HG03175 (cell line): Measurements from ENCODE around the gene GPR137B.
"Not testable (repeated sequence)": the region's sequence is repeated elsewhere in the genome, so short reads cannot be mapped to it uniquely, and the experiment has no call there.

ENCODE experiments used
- ATAC-seq: cut with Tn5 transposase; IDR thresholded peaks from one replicate; pipeline ENCODE4 v1.9.1; 2021; ENCODE audit warnings: mild to moderate bottlenecking, moderate library complexity; ENCODE audit not compliant: unreplicated experiment

GPR137B gene

DNA sequence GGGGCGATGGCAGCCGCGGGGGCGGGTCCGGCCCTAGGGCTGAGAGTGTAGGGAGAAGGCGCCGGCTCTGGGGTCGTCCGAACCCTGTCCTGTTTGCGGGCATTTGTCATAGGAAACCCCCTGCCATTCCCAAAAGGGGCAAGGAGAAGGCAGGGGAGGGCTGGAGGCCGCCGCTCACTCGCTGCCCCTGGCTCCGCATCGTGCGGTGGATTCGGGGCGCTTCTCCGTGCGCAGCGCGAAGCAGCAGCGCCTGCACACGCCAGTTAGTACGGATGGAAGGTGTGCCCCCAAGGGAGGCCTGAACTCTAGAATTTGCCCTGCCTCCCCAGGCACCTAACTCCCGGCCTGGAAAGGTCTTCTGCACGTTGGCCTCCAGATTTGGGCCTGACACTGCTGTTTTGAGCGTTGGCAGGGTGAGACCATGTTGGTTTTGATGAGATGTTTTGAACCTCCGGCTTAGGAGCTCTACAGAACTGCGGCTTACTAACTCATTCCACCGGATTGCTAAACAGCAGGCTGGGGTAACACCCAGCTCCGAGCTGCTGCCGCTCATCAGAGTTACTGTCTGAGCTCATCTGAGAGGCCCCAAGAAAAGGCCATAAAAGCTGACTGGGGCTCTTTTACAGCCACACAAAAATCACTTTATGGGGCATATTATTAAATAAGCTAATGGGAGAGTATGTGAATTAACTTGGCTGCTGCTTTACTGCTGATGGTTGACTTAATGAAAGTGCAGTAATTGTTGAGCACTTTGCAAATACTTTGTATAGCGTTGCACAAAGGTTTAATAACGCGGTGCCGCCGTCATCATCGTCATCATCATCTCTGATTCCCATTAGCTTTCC lies 987 bp downstream of the GPR137B start:
- peak; percentile 36 for ATAC-seq

DNA sequence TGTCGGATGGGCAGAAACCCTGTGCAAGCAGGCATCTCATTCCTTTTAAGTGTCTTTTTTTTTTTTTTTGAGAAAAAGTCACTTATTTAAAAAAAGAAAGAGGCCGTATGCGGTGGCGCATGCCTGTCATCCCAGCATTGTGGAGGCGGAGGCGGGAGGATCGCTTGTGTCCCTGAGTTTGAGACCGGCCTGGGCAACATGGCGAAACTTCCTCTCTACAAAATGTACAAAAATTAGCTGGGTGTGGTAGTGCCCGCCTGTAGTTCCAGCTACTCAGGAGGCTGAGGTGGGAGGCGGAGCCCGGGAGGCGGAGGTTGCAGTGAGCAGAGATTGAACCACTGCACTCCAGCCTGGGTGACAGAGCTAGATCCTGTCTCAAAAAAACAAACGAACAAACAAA lies 1.7 kb downstream of the GPR137B start:
- no peak for ATAC-seq

DNA sequence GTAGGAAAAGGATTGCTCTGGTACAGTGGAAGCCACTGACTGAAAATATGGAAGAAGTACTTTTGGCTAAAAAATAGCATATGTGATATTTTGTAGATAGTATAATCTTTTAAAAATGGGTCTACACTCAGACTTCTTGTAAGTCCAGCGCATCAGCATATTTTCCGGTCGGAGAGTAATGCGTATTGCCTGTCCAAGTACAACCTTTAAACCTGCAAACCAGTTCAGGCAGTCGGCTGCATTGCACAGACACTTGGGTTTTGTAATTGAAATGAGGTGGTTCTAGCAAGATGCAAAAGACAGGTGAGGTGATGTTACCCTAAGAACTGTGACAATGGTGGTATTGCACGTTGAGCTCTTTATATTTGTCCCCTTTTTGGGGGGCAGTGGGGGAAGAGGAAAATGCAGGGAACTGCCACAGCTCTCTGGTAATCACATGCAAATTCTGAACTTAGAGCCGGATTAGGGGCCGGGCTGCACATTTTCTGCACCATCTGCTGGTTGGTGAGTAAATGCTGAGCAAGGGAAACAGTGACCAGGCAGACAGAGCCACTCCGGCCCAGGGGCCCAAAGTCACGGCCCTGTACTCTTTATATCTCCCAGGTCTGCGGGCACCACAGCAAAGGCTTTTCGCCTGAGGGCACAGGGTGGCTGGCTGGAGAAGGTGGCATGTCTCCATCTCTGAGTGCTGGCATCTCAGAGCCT lies 2.3 kb downstream of the GPR137B start:
- peak; percentile 41 for ATAC-seq

DNA sequence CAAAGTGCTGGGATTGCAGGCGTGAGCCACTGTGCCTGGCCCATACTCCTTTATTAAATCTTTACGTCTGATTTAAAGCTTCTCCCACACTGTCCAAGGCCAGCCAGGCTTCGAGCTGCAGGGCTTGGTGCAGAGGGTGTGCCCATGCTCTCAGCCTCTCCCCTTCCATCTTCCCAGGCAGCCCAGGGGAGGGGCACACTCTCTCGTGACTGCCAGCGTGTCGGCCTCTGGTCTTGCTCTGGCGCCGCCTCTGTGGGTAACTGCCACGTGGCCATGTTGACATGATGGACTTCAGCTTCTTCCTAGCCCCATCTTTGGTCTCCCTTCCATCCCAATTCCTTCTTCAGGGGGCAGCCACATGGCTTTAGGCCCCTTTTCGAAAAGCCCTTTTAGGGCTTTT lies 4.7 kb downstream of the GPR137B start:
- ATAC-seq = no peak

DNA sequence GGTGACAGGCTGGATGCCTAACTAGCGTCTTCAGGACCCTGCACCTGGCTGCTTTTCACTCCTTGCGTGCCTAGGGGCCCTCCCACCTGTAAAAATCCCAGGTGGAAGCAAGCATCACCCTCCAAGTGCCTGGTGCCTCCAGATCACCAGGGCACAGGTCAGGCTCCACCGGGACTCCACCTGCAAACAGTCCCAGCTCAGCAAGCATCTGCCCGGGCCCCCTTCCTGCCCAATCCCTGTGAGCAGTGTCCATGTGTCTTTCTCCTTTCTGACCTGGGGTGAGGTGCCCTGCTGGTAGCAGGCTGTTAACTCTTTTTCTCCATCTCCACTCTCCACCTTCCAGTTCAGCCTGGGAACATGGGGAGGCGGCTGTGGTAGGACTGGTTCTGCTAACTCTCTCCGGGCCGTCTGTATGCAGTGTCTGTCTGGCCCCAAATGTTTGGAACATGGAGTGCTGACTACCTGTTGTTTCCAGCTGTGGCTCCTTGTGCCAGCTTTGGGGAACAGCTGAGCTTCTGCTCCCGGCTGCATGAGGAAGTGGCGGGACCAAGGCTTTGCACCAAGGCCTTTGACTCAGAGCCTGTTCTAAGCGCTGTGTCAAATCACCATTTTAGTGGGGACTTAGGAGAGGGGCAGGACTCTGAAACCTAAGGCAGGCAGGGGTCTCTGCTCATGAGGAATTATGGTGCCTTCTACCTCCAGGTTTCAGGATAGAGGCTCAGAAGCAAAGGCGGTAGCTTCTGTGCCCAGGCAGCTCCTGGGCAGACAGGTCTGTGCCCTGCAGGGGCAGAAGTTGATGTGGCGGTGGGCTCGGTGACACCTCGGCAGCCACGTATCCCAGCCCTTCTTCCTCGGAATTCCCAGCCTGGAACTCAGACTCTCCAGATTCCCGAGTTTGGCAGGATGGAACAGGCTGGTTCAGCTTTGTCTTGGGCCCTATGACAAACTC lies 5.5 kb downstream of the GPR137B start:
- no peak for ATAC-seq

DNA sequence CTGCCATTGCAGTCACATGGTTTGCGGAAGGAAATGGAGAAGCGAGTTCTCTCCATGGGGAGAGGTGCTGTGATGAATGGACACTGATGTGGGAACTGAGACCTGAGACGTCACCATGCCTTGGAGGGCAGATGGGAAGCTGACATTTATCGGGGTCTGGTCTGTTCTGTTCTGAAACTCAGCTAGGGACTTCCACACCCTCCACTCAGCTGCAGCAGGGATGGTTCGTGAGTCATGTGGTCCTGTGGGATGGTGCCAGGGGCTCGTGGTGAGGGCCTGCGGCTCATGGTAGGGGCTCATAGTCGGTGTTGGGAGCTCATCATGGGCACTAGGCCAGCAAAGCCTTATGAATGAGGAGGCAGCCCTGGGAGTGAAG lies 6.1 kb downstream of the GPR137B start:
- ATAC-seq = no peak

DNA sequence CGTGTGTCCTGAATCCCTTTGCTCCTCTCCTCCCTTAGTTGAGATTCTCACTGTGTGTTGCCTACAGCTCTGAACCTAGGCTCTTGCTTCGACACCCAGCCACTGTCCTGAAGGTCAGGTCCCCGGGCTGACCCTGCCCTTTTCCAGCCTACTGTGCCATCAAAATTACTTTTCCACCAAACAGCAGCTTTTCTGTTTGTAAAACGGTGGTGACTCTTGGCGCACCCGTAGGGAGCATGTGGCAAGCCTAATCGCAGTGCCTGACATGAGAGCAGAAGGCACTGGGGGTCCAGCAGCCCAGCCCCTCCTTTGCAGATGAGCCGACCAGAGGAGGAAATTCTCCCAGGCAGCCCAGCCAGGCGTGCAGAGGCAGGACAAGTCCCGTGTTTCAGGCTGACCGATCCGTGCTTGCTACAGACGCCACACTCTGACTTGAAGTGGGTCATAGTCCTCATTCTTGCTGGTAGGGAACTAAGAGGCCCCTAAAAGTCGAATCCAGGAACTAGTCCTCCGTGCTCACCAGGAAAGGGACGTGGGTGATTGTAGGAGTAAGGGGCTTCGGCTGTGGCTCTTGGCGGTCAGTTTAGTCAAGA lies 6.8 kb downstream of the GPR137B start:
- no peak for ATAC-seq

DNA sequence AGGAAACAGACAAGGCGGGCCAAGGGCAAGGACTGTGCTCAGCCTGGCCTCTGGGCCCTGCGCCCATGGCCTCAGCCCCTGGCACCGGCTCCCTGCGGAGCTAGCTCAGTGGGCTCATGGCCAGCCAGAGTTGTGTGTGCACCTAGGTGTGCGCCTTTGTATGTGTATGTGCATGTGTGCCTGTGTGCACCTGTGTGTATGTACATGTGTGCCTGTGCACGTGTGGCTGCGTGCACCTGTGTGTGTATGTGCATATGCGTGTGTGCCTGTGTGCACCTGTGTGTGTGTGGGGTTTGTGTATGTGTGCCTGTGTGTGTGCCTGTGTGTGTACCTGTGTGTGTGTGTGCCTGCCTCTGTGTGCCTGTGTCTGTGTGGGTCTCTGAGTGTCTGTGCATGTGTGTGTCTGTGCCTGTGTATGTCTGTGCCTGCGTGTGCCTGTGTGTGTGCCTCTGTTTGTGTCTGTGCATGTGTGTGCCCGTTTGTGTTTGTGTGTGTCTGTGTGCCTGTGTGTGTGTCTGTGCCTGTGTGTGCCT lies 7.4 kb downstream of the GPR137B start:
- no peak for ATAC-seq

DNA sequence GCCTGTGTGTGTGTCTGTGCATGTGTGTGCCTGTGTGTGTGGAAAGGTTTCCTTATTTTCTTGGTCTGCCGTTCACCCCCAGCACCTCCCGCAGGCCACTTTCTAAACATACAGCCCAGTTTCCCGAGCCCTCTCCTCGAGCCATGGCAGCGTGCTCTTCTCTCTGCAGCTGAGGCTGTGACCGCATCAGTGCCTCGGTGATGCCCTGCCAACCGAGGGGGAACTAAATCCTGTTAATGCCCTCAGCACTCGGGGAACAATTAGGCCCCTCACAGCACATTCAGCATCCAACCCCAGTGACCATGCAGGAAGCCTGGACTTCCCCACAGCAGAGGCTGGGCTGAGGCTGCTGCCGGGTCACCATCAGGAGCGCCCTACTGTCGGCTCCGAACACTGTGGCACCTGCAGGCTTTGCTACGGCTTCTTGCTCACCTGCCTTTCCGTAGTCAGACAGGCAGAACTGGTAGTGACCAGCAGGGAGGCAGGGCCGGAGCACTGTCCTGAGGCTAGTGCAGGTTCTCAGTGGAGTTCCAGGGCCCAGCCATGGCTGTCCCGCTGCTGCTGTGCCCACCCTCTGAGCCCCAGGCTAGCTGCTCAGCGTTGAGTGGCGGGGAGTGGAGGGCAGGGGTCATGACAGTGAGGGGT lies 8.1 kb downstream of the GPR137B start:
- ATAC-seq = no peak

DNA sequence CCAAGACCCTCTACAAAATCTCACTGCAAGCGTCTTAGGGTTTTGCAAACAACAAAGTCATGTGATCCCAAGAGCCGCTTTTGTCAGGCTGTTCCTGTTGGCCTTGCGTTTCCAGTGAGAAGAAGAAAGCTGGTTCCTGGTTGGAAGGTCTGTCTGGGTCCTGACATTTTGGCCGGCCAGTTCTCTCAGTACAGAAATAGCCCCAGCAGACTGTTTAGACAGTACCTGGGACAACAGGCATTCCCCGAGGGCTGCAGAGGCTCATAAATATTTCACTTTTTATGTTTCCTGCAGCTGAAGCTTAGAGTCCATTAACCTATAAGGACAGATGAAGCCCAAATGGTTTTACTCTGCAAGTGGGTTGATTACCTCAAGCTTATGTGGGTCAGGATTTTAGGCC lies 8.6 kb downstream of the GPR137B start:
- ATAC-seq = no peak

DNA sequence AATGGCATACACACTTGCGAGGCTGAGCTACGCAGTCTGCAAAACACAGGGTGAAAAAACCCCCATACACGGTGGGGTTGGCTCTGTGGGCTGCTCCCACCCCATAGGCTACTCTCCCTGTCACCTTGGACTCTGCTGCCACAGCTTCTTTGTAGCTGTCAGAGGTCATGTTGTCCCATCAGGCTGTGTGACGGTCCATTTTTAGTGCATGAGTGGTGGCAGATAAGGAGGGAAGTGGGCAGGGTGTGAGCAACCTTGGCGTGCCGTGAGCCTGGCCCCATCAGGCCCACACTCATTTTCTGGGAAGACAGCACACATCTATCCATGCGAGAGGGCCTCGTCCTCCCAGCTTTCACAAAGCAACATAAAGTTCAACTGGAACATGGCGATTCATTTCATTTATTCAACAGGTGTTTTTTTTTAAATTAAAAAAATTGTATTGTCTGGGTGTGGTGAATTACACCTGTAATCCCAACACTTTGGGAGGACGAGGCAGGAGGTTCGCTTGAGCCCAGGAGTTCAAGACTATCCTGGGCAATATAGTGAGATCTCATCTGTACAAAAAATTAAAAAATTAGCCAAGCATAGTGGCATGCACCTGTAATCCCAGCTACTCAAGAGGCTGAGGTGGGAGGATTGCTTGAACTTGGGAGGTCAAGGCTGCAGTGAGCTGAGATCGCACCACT lies 9.5 kb downstream of the GPR137B start:
- no peak for ATAC-seq

DNA sequence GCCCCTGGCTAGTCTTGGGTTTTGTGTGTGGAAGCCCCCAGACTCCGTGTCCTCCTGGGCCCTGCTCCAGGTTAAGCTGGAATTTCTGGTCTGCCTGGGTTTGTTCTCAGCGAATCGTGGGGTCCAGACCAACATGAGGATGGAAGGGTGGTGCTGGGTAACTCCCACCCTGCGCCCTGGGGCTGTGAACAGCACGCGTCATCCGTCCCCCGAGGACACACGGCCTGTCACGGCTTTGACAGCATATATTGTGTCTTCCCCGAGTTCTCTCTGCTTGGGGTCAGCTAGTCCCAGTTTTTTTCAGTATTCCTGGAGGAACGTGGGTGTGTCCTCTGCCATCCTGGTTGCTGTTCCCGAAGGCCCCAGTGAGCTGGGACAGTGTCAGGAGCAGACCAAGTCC lies 11.8 kb downstream of the GPR137B start:
- ATAC-seq = no peak

DNA sequence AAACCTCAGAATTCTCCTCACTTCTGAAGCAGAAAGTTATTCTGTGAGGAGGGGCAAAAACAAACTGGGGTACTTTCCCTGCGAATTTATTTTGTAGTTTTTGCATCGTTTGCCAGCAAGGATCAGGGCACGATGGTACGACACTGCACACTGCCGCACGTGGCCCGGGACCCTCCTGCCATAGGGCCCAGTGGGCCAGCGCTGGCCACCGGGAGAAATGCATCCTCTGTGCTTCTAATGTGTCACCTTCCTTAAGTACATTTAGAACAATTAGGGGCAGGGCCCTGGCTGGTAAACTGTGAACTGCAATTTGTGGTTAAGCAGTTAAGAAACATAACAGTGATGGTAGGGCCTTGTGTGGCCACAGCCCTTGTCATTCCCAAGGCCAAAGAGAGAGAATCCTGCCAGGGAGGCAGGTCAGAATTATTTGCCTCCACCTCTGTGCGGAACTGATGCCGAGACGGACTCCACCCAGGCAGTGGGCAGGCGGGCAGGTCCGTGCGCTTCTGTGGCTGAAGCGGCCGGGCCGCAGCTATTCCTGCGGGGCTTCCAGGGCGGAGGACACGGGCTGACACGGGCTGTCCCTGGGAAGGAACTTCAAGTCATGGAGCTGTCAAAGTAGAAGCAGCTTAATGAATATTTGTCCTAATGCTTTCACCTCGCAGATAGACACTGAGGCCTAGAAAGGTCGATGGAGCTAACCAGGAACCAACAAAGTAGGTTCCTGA lies 12.5 kb downstream of the GPR137B start:
- ATAC-seq = no peak

DNA sequence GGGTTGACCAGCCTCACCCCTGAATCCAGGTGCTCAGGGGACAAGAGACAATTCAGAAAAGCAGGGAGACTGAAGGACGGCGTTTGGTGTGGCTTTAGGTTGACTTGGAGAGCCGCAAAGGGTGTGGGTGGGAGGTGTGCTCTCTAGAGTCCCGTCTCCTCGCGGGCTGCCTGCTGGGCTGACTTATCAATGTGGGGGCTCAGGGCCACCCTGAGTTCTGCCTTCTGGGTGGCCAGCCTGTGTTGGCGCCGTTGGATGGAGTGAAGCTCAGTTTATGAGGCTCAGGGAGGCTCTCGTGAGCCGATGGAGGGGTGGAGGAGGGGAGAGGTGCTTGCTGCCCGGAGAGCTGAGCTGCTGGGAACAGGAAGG lies 13.0 kb downstream of the GPR137B start:
- no peak for ATAC-seq

DNA sequence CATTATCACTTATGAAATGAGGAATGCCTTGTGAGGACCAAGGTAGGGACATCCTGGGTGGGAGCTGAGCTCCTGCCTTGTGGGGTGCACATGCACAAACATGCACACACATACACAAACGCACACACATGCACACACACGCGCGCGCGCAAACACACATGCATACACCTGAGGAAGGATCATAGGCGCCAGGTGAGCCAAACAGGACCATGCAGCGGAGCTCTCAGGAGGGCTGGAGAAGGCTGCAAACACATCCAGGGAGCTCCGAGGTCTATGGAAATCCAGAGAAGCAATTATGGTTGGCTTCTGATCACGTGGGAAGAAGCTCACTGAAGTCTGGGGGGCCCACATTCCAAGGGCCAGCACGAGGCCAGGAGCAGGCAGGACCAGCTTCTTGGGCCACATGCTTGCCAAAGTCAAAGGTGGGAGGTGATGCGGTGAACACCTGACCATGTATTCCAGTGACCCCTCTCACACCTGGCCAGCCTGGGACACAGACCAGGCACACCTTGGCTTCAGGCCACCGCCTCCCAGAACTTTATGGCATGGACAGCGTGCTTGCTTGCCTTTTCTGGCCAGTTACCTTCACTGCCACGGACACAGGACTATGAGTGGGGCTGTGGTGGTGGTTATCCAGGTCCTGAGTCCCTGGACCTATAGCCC lies 13.6 kb downstream of the GPR137B start:
- no peak for ATAC-seq

DNA sequence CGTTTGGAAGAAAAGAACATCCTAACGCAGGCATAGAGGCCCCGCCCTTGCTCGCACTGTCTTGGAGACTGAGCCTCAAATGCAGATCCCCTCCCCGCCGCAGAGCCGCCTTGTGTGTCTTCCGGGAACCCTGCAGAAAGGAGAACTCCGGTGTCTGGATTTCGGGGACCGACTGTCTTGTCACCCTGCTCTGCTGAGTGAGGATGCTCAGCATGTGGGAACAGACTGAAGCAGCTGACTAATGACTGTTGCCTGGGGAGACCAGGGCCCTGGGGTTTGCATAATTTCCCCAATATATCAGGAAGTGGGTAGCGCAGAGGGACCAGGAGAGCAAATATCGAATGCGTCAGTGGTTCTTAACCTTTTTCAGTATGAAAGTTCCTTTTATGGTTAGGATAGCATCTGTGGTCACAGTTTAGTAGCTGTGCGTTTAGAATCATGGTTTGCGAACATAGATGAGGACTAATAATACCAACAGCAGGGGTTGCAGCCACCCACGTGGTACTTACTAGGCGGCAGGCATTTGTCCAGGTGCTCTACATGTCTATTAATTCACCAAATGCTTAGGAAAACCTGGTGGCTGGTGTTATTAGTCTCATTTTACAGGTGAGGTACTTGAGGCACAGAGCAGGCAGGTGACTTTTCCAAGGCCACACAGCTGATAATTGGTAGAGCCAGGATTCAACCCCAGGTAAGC lies 14.3 kb downstream of the GPR137B start:
- peak; percentile 80 for ATAC-seq

DNA sequence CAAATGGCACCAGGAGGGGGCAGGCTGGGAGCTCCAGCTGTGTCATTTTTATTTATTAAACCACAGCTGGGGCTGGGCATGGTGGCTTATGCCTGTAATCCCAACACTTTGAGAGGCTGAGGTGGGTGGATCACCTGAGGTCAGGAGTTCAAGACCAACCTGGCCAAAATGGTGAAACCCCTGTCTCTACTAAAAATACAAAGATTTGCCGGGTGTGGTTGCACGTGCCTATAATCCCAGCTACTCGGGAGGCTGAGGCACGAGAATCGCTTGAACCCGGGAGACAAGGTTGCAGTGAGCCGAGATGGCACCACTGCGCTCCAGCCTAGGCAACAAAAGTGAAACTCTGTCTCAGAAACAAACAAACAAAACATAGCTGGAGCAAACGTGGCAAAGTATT lies 15.7 kb downstream of the GPR137B start:
- ATAC-seq = not testable (repeated sequence)

DNA sequence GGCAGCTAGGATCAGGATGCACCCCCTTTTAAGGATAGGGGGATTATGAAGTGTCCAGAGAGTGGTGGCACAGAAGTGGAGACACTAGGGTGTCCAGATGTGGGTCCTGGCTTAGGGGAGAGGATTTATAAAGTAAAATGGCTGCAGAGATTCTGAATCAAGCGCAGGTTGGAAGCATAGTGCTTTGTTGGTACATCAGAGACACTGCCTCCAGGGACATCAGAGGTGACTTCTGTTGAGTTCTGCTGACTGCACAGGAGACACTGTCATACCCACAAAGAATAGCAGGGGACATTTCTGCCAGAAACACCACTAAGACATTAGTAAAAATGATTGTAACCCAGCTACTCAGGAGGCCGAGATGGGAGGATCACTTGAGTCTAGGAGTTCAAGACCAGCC lies 16.4 kb downstream of the GPR137B start:
- ATAC-seq = no peak
